Glutamatergic neuron (in vitro differentiated cells): ENCODE measurements around the gene FAM120B. TPM values are rescaled to one million over a fixed set of nuclear protein-coding genes. Genes with fewer than 3 reads are reported as not detected.

Experiments
- DNase-seq: peaks from one replicate; pipeline ENCODE4 v3.0.0; 2022
- H3K27ac Mint-ChIP-seq: one replicate; pipeline ENCODE4 v1.8.0; 2020; ENCODE audit warnings: mild to moderate bottlenecking, mixed read lengths, inconsistent platforms; ENCODE audit not compliant: unreplicated experiment
- H3K27me3 Mint-ChIP-seq: one replicate; pipeline ENCODE4 v1.8.0; 2020; ENCODE audit warnings: mild to moderate bottlenecking, moderate library complexity, mixed read lengths, inconsistent platforms; ENCODE audit not compliant: unreplicated experiment
- H3K36me3 Mint-ChIP-seq: one replicate; pipeline ENCODE4 v1.8.0; 2020; ENCODE audit warnings: mild to moderate bottlenecking, mixed read lengths, inconsistent platforms; ENCODE audit not compliant: unreplicated experiment
- H3K4me1 Mint-ChIP-seq: one replicate; pipeline ENCODE4 v1.8.0; 2020; ENCODE audit warnings: mild to moderate bottlenecking, low read depth, mixed read lengths, inconsistent platforms; ENCODE audit not compliant: unreplicated experiment
- H3K4me3 Mint-ChIP-seq: one replicate; pipeline ENCODE4 v1.8.0; 2020; ENCODE audit warnings: mild to moderate bottlenecking, mixed read lengths, inconsistent platforms; ENCODE audit not compliant: unreplicated experiment
- H3K9me3 Mint-ChIP-seq: one replicate; pipeline ENCODE4 v1.8.0; 2020; ENCODE audit warnings: mild to moderate bottlenecking, moderate library complexity, mixed read lengths, inconsistent platforms; ENCODE audit not compliant: unreplicated experiment
- total RNA-seq: library from RNA; stranded (reverse); fragmentation: NEBNext Ultra II Directional; extraction: Animal tissue kit (Norgen Biotek cat#: 25700); gene quantifications from one replicate; pipeline ENCODE4 v1.2.1, GENCODE V29; 2021; ENCODE audit not compliant: unreplicated experiment
- TF ChIP-seq, protein P1 (sequence below): fragments of 200-600 bp; sonication (generic); IDR thresholded peaks from one replicate; pipeline ENCODE4 v1.5.0; 2021; ENCODE audit not compliant: partially characterized antibody, unreplicated experiment

The FAM120B gene
- total RNA-seq, 1 donor from 2014 or later = 48.3 TPM

- peaks cover 33% of the 10 kb centered on the region for H3K4me1 Mint-ChIP-seq
- DNase-seq = no peak
- H3K9me3 Mint-ChIP-seq = peaks cover 5% of the 10 kb centered on the region
- peaks cover 2% of the 10 kb centered on the region for H3K36me3 Mint-ChIP-seq
- TF ChIP-seq, protein P1, sequence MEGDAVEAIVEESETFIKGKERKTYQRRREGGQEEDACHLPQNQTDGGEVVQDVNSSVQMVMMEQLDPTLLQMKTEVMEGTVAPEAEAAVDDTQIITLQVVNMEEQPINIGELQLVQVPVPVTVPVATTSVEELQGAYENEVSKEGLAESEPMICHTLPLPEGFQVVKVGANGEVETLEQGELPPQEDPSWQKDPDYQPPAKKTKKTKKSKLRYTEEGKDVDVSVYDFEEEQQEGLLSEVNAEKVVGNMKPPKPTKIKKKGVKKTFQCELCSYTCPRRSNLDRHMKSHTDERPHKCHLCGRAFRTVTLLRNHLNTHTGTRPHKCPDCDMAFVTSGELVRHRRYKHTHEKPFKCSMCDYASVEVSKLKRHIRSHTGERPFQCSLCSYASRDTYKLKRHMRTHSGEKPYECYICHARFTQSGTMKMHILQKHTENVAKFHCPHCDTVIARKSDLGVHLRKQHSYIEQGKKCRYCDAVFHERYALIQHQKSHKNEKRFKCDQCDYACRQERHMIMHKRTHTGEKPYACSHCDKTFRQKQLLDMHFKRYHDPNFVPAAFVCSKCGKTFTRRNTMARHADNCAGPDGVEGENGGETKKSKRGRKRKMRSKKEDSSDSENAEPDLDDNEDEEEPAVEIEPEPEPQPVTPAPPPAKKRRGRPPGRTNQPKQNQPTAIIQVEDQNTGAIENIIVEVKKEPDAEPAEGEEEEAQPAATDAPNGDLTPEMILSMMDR = no peak
- H3K27me3 Mint-ChIP-seq = peaks cover 3% of the 10 kb centered on the region
- H3K27ac Mint-ChIP-seq = no peak overlapping the region
- H3K4me3 Mint-ChIP-seq = no peak overlapping the region
Observed at GRCh38 chr6:170308761-170309160, 2.2 kb downstream of the FAM120B start.

DNA sequence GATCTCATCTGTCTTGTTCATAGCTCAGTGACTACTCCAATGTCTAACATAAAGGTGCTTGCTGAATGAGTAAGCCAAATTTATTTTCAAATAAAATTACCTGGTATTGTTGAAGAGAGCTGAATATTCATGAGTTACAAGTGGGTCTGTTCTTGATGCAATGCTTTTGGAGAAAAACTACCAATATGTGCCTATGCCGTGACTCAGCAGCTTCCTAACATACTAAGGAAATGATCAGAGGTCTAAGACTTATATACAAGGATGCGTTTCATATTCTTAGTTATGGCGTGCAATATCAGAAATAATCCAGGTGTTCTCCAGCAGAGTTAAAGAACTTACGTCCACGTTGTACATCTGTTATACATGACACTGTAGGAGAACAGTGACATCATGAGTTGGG is 5.1 kb downstream of the FAM120B start:
- peaks cover 3% of the 10 kb centered on the region for H3K27me3 Mint-ChIP-seq
- TF ChIP-seq, protein P1 = no peak
- no peak overlapping the region for H3K4me3 Mint-ChIP-seq
- no peak for DNase-seq
- H3K4me1 Mint-ChIP-seq = peaks cover 36% of the 10 kb centered on the region
- no peak overlapping the region for H3K27ac Mint-ChIP-seq
- no peaks in the 10 kb centered on the region for H3K36me3 Mint-ChIP-seq
- peaks cover 3% of the 10 kb centered on the region for H3K9me3 Mint-ChIP-seq

- TF ChIP-seq, protein P1 = no peak
- DNase-seq = no peak
- no peak overlapping the region for H3K27ac Mint-ChIP-seq
- no peaks in the 10 kb centered on the region for H3K27me3 Mint-ChIP-seq
- no peaks in the 10 kb centered on the region for H3K36me3 Mint-ChIP-seq
- H3K9me3 Mint-ChIP-seq = no peaks in the 10 kb centered on the region
- H3K4me3 Mint-ChIP-seq = peak overlapping the region; percentile 5
- peaks cover 30% of the 10 kb centered on the region for H3K4me1 Mint-ChIP-seq
Observed at GRCh38 chr6:170312876-170313275, 6.3 kb downstream of the FAM120B start.

GRCh38 chr6:170313716-170314295 is 7.2 kb downstream of the FAM120B start:
- Mint-ChIP-seq H3K27ac (peak overlapping the region; percentile 40), H3K36me3 (no peaks in the 10 kb centered on the region), H3K27me3 (no peaks in the 10 kb centered on the region), H3K9me3 (no peaks in the 10 kb centered on the region), H3K4me3 (no peak overlapping the region), H3K4me1 (peaks cover 24% of the 10 kb centered on the region)
- TF ChIP-seq, protein P1 = no peak
- no peak for DNase-seq

- TF ChIP-seq, protein P1 = no peak
- no peak overlapping the region for H3K27ac Mint-ChIP-seq
Observed at GRCh38 chr6:170314983-170315382, 8.4 kb downstream of the FAM120B start.

More at GRCh38 chr6:170314983-170315382, 8.4 kb downstream of the FAM120B start:
- Mint-ChIP-seq H3K4me3 (no peak overlapping the region), H3K9me3 (no peaks in the 10 kb centered on the region), H3K36me3 (no peaks in the 10 kb centered on the region), H3K4me1 (peaks cover 24% of the 10 kb centered on the region), H3K27me3 (no peaks in the 10 kb centered on the region)
- DNase-seq = no peak
